DND-41 (cell line): ENCODE results near the gene FEZF2.

Experiments used
- EZH2 ChIP-seq: IDR thresholded peaks from 3 replicates; pipeline ENCODE4 v1.6.1; 2012; ENCODE audit warnings: borderline replicate concordance, low read depth, mild to moderate bottlenecking, moderate library complexity, low read length, inconsistent platforms; ENCODE audit not compliant: severe bottlenecking
- TF ChIP-seq, protein P1 (sequence below): IDR thresholded peaks from 2 replicates; pipeline ENCODE4 v1.5.1; 2012; ENCODE audit warnings: borderline replicate concordance, low read length, moderate library complexity, mild to moderate bottlenecking; ENCODE audit not compliant: poor library complexity, severe bottlenecking; ENCODE audit errors: extremely low read depth

DNA sequence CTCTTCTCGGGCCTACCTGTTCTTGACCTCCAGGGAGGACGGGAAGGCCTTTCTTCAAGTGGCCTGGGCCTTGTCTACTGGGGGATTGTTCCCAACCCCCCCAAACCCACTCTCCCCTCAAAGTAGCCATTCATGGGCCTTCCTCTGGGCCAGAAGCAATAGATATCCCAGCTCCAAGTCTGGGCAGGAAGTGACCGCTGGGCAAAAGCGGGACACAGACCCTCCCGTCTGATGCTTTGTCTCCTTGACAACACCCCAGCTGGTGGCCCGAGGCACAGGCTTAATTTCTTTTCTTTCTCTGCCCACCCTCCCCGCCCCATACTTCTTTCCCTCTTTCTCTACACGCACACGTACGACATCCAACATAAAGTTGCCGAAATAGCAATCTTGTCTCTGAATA lies 41.4 kb upstream of the FEZF2 start:
- TF ChIP-seq, protein P1, sequence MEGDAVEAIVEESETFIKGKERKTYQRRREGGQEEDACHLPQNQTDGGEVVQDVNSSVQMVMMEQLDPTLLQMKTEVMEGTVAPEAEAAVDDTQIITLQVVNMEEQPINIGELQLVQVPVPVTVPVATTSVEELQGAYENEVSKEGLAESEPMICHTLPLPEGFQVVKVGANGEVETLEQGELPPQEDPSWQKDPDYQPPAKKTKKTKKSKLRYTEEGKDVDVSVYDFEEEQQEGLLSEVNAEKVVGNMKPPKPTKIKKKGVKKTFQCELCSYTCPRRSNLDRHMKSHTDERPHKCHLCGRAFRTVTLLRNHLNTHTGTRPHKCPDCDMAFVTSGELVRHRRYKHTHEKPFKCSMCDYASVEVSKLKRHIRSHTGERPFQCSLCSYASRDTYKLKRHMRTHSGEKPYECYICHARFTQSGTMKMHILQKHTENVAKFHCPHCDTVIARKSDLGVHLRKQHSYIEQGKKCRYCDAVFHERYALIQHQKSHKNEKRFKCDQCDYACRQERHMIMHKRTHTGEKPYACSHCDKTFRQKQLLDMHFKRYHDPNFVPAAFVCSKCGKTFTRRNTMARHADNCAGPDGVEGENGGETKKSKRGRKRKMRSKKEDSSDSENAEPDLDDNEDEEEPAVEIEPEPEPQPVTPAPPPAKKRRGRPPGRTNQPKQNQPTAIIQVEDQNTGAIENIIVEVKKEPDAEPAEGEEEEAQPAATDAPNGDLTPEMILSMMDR, result no peak
- no peak for TF ChIP-seq EZH2
